Smooth muscle cell (in vitro differentiated cells): ENCODE results near the gene ALDH3A1. TPM values are rescaled to one million over a fixed set of nuclear protein-coding genes. Genes with fewer than 3 reads are reported as not detected.

Experiments
- DNase-seq: peaks from one replicate; lab custom pipeline; 2025; ENCODE audit not compliant: unreplicated experiment; lab: John Stamatoyannopoulos, UW
- H2AFZ ChIP-seq: fragments of 200-600 bp; sonication (generic); 2 replicates; pipeline ENCODE4 v1.6.0; 2016; ENCODE audit warnings: antibody characterized with exemption, low read depth, mild to moderate bottlenecking
- H3F3A ChIP-seq: fragments of 200-600 bp; sonication (generic); 2 replicates; pipeline ENCODE4 v1.6.0; 2017; ENCODE audit warnings: antibody characterized with exemption, low read depth
- H3K27ac ChIP-seq: fragments of 200-600 bp; sonication (generic); 2 replicates; pipeline ENCODE4 v1.5.1; 2016; ENCODE audit warnings: low read depth, mild to moderate bottlenecking
- H3K27me3 ChIP-seq: fragments of 200-600 bp; sonication (generic); 2 replicates; pipeline ENCODE4 v1.6.1; 2016; ENCODE audit warnings: low read depth, mild to moderate bottlenecking
- H3K36me3 ChIP-seq: fragments of 200-600 bp; sonication (generic); 2 replicates; pipeline ENCODE4 v1.5.1; 2016; ENCODE audit warnings: low read depth
- H3K4me1 ChIP-seq: fragments of 200-600 bp; sonication (generic); 2 replicates; pipeline ENCODE4 v1.5.1; 2016; ENCODE audit warnings: low read depth
- H3K4me2 ChIP-seq: fragments of 200-600 bp; sonication (generic); 2 replicates; pipeline ENCODE4 v1.6.0; 2016; ENCODE audit warnings: mild to moderate bottlenecking
- H3K4me3 ChIP-seq: fragments of 200-600 bp; sonication (generic); 2 replicates; pipeline ENCODE4 v1.5.1; 2016; ENCODE audit warnings: mild to moderate bottlenecking
- H3K79me2 ChIP-seq: fragments of 200-600 bp; sonication (generic); 2 replicates; pipeline ENCODE4 v1.6.0; 2016; ENCODE audit warnings: low read depth, mild to moderate bottlenecking
- H3K9ac ChIP-seq: fragments of 200-600 bp; sonication (generic); 2 replicates; pipeline ENCODE4 v1.6.0; 2016; ENCODE audit warnings: low read depth
- H3K9me3 ChIP-seq: fragments of 200-600 bp; sonication (generic); replicated peaks from 2 replicates; pipeline ENCODE4 v1.5.1; 2016; ENCODE audit warnings: low read depth
- H4K20me1 ChIP-seq: fragments of 200-600 bp; sonication (generic); 2 replicates; pipeline ENCODE4 v1.6.0; 2016; ENCODE audit warnings: low read depth
- CTCF ChIP-seq: fragments of 200-600 bp; sonication (generic); IDR thresholded peaks from 2 replicates; pipeline ENCODE4 v1.5.1; 2017; ENCODE audit warnings: borderline replicate concordance, mild to moderate bottlenecking, antibody characterized with exemption; ENCODE audit not compliant: insufficient read depth, poor library complexity, severe bottlenecking
- WGBS: methylation state at CpG from one replicate; pipeline ENCODE4 v1.1.7; 2016; ENCODE audit warnings: low lambda C conversion rate; 5-methylcytosine and 5-hydroxymethylcytosine counted together
- polyA plus RNA-seq: library from polyadenylated mRNA; unstranded; fragments of >200 nt; fragmentation: Nextera tagmentation; extraction: Ambion mirVana; gene quantifications from 2 replicates; pipeline ENCODE4 v1.2.1, GENCODE V29; 2016
- total RNA-seq: library from RNA; depleted of rRNA; stranded (reverse); fragments of >200 nt; gene quantifications from 2 replicates; pipeline ENCODE4 v1.2.3, GENCODE V29; 2014

Gene ALDH3A1
- total and polyA plus RNA-seq, 2 experiments from 2014 or later: 0.18 TPM; not detected in 1

- no peaks in the 10 kb centered on the region for H3K36me3 ChIP-seq
- H3K27ac ChIP-seq: no peak overlapping the region
- no peak for TF ChIP-seq CTCF
- no peak overlapping the region for H2AFZ ChIP-seq
- H3K4me1 ChIP-seq: no peaks in the 10 kb centered on the region
- no peaks in the 10 kb centered on the region for H4K20me1 ChIP-seq
- H3K4me3 ChIP-seq: no peak overlapping the region
- H3F3A ChIP-seq: no peaks in the 10 kb centered on the region
- no peaks in the 10 kb centered on the region for H3K79me2 ChIP-seq
- H3K27me3 ChIP-seq: no peaks in the 10 kb centered on the region
- no peak for DNase-seq
- WGBS: 96% methylated on average over 9 of the region's 9 CpGs
- H3K9ac ChIP-seq: no peak overlapping the region
- no peak overlapping the region for H3K4me2 ChIP-seq
- no peaks in the 10 kb centered on the region for H3K9me3 ChIP-seq
These were observed 9.3 kb downstream of the ALDH3A1 start for GRCh38 chr17:19738757-19739156.

DNA sequence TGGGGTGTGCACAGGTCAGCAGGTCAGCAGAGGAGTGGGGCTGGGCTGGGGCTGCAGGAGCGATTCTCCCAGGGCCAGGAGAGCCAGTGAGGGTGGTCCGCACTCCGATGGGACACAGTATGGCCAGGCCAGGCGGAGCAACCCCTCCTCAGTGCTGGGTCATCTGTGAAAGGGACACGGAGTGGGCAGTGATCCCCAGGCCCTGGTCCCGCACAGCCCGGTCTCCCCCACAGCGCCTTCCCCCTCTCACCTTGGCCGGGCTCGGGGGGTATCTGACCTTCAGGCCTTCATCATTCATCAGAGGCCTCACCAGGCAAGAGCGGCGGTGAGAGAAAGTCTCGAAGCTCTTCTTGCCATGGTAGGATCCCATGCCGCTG is 10.0 kb downstream of the ALDH3A1 start:
- H3K27ac ChIP-seq: no peak overlapping the region
- 98% methylated on average over 14 of the region's 14 CpGs for WGBS

GRCh38 chr17:19737305-19738072 is 10.6 kb downstream of the ALDH3A1 start:
- Histone ChIP-seq H2AFZ (no peak overlapping the region), H3K36me3 (no peaks in the 10 kb centered on the region), H3K4me3 (no peak overlapping the region), H3K27me3 (no peaks in the 10 kb centered on the region), H3K4me2 (no peak overlapping the region), H3K79me2 (no peaks in the 10 kb centered on the region), H4K20me1 (no peaks in the 10 kb centered on the region), H3K4me1 (no peaks in the 10 kb centered on the region), H3K9ac (no peak overlapping the region), H3F3A (no peaks in the 10 kb centered on the region), H3K9me3 (no peaks in the 10 kb centered on the region), H3K27ac (no peak overlapping the region)
- WGBS: 79% methylated on average over 15 of the region's 15 CpGs
- no peak for TF ChIP-seq CTCF
- DNase-seq: no peak

More for the DNA sequence above, 10.0 kb downstream of the ALDH3A1 start:
- no peaks in the 10 kb centered on the region for H3K27me3 ChIP-seq
- DNase-seq: no peak
- no peaks in the 10 kb centered on the region for H4K20me1 ChIP-seq
- H3K9me3 ChIP-seq: no peaks in the 10 kb centered on the region
- no peak overlapping the region for H2AFZ ChIP-seq
- no peaks in the 10 kb centered on the region for H3F3A ChIP-seq
- no peaks in the 10 kb centered on the region for H3K79me2 ChIP-seq
- TF ChIP-seq CTCF: no peak
- no peak overlapping the region for H3K4me3 ChIP-seq
- no peaks in the 10 kb centered on the region for H3K36me3 ChIP-seq
- H3K9ac ChIP-seq: no peak overlapping the region
- H3K4me1 ChIP-seq: no peaks in the 10 kb centered on the region
- H3K4me2 ChIP-seq: no peak overlapping the region

GRCh38 chr17:19736071-19736470 is 12.0 kb downstream of the ALDH3A1 start:
- H3K79me2 ChIP-seq: no peaks in the 10 kb centered on the region
- no peaks in the 10 kb centered on the region for H3K27me3 ChIP-seq
- H3K9ac ChIP-seq: no peak overlapping the region
- H3K4me3 ChIP-seq: no peak overlapping the region
- no peaks in the 10 kb centered on the region for H3K36me3 ChIP-seq
- H3F3A ChIP-seq: no peaks in the 10 kb centered on the region
- H3K9me3 ChIP-seq: no peaks in the 10 kb centered on the region
- no peak for DNase-seq
- H4K20me1 ChIP-seq: no peaks in the 10 kb centered on the region
- WGBS: 82% methylated on average over 11 of the region's 11 CpGs
- H3K4me2 ChIP-seq: no peak overlapping the region
- no peaks in the 10 kb centered on the region for H3K4me1 ChIP-seq
- no peak overlapping the region for H2AFZ ChIP-seq
- no peak overlapping the region for H3K27ac ChIP-seq
- no peak for TF ChIP-seq CTCF
